ENCODE data around the gene DHRS13. TPM values are rescaled to one million over a fixed set of nuclear protein-coding genes. Genes with fewer than 3 reads are reported as not detected.

DHRS13 gene
- total RNA-seq, 1 donor from 2014 or later, result 11.8 TPM

- TF ChIP-seq POLR2AphosphoS5 (IDR thresholded peaks at IDR 0.05; ENCODE audit: insufficient read depth in 1 of 2, low read depth in 1 of 2) (no peak), POLR2A (IDR thresholded peaks at IDR 0.05) (no peak), CTCF (IDR thresholded peaks at IDR 0.05) (no peak)
- no peak overlapping the region for H3K4me3 ChIP-seq
- H3K9me3 ChIP-seq, result no peaks in the 10 kb centered on the region
- intact Hi-C loops (cut with DNase I), result no loop called here
- DNase-seq (ENCODE audit: extremely low spot score in 2 of 2), result no peak
- H3K27me3 ChIP-seq, result no peaks in the 10 kb centered on the region
- peaks cover 0 to 30% of the 10 kb centered on the region in 2 donors for H3K36me3 ChIP-seq
- no peaks in the 10 kb centered on the region for H3K4me1 ChIP-seq
- H3K27ac ChIP-seq, result no peak overlapping the region
Observed at GRCh38 chr17:28861393-28862203, 41.3 kb downstream of the DHRS13 start.

DNA sequence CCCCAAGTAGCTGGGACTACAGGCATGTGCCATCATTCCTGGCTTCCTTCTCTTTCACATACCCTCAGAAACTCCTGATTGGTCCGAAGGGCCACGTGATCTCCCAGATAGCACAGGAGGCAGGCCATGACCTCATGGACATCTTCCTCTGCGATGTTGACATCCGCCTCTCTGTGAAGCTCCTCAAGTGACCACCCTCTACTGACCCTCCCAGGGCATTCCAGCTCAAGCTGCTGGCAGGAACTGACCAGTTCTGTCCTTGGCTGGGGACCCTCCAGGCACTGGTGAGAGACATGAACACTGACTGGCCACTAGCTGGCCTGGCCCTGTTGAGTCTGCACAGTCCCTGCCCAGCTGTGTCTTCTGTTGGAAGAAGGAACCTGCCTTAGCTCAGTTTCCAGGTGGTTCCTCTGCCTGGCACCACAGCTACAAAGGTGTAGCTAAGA, 42.5 kb downstream of the DHRS13 start:
- Histone ChIP-seq H3K36me3 (peaks cover 0 to 30% of the 10 kb centered on the region in 2 donors), H3K9me3 (no peaks in the 10 kb centered on the region), H3K4me3 (no peak overlapping the region), H3K27me3 (no peaks in the 10 kb centered on the region), H3K27ac (no peak overlapping the region), H3K4me1 (peaks cover 7% of the 10 kb centered on the region)
- TF ChIP-seq CTCF (IDR thresholded peaks at IDR 0.05) (no peak), POLR2A (IDR thresholded peaks at IDR 0.05) (no peak), POLR2AphosphoS5 (IDR thresholded peaks at IDR 0.05; ENCODE audit: insufficient read depth in 1 of 2, low read depth in 1 of 2) (no peak)
- DNase-seq (ENCODE audit: extremely low spot score in 2 of 2), result no peak
- intact Hi-C loops (cut with DNase I), result no loop called here

- Histone ChIP-seq H3K4me3 (no peak overlapping the region), H3K4me1 (peaks cover 10% of the 10 kb centered on the region), H3K36me3 (peaks cover 0 to 30% of the 10 kb centered on the region in 2 donors), H3K27ac (no peak overlapping the region), H3K27me3 (no peaks in the 10 kb centered on the region), H3K9me3 (no peaks in the 10 kb centered on the region)
- no peak for DNase-seq (ENCODE audit: extremely low spot score in 2 of 2)
- intact Hi-C loops (cut with DNase I), result no loop called here
- TF ChIP-seq CTCF (IDR thresholded peaks at IDR 0.05) (no peak), POLR2AphosphoS5 (IDR thresholded peaks at IDR 0.05; ENCODE audit: insufficient read depth in 1 of 2, low read depth in 1 of 2) (no peak), POLR2A (IDR thresholded peaks at IDR 0.05) (no peak)
Observed at GRCh38 chr17:28858801-28859355, 44.0 kb downstream of the DHRS13 start.

DNA sequence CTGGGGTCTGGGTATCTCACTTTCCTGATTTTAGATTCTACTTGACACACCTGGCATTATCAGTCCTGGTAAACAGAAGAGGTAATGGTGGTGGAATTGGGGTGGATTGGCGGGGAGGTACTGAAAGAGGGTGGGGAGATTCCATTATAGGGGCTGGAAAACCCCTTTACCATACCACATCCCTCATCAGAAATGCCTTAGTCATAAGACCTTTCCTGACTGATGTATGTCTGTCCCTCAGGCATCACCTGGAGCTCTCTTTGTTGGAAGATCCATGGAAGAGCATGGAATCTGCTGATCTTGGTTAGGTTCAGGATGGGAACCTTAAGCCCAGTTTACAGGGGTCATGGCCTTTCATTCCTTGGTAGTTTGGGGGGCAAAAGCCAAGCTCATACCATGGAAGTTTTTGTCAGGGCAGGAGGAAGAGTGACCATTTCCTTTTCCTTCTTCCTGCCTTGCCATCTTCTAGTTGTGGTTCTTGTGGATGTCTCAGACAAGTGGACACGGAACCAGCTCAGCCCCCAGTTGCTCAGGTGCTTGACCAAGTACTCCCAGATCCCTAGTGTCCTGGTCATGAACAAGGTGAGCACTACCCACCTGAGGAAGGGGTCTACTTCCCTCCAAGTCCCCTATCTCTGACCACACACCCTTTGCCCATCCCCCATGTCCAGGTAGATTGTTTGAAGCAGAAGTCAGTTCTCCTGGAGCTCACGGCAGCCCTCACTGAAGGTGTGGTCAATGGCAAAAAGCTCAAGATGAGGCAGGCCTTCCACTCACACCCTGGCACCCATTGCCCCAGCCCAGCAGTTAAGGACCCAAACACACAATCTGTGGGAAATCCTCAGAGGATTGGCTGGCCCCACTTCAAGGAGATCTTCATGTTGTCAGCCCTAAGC, 44.7 kb downstream of the DHRS13 start:
- H3K27ac ChIP-seq, result no peak overlapping the region
- TF ChIP-seq CTCF (IDR thresholded peaks at IDR 0.05), result no peak
- TF ChIP-seq POLR2AphosphoS5 (IDR thresholded peaks at IDR 0.05; ENCODE audit: insufficient read depth in 1 of 2, low read depth in 1 of 2), result no peak
- TF ChIP-seq POLR2A (IDR thresholded peaks at IDR 0.05), result no peak
- peaks cover 0 to 30% of the 10 kb centered on the region in 2 donors for H3K36me3 ChIP-seq
- no peaks in the 10 kb centered on the region for H3K9me3 ChIP-seq
- intact Hi-C loops (cut with DNase I), result no loop called here
- H3K4me1 ChIP-seq, result peaks cover 10% of the 10 kb centered on the region
- DNase-seq (ENCODE audit: extremely low spot score in 2 of 2), result no peak
- no peak overlapping the region for H3K4me3 ChIP-seq
- H3K27me3 ChIP-seq, result no peaks in the 10 kb centered on the region

Data from vagina (tissue), 2 donors.